Stimulated activated CD8-positive, alpha-beta memory T cell treated with anti-CD3 and anti-CD28 coated beads, Interleukin-4, amount 100 ng/mL, for 4 hours (primary cell): Measurements from ENCODE around the gene BTBD9.

Experiments used
- DNase-seq, 2 donors: peaks; one replicate each; pipeline ENCODE4 v3.0.0-alpha.2; 2020; ENCODE audit warnings: low read depth in 2 of 2, low spot score in 1 of 2

Gene BTBD9

GRCh38 chr6:38213251-38213658, 426.5 kb downstream of the BTBD9 start:
- DNase-seq: no peak

DNA sequence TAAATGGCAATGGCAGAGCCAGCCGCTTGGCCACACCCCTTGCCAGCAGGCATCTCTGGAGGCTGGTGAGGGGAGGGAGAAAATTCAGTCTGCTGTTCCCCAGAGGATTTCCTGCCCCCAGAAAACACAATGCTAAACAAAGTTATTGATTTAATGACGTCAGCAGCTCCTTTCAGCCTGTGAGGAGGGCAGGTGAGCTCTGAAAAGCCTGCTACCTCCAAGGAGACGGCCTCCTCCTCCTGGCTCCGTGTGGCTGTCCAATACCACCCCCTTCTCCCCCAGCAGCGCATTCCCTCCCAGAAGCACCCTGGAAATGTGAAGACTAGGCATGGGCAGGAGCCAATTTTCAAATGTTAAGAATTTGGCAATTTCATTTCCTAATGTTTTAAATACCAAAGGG, 427.1 kb downstream of the BTBD9 start:
- no peak for DNase-seq

DNA sequence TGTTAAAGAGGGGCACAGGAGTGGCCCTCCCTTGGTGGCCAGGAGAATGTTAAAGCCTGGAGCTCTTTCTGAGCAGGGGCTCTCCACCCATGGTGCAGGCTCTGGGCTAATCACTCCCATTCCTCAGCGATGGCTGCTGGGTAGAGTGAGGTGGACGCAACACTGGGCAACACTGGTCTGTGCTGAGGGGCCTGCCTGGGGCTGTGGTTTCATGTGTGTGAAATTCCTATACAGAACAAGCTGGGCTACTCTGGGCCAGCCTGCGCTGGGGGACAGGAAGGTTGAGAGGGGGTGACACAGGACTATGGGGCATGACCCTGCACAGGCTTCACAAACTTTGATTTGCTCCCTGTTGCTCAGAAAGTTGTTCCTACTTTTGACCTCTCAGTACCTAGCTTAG, 427.6 kb downstream of the BTBD9 start:
- no peak for DNase-seq

- DNase-seq: no peak
Observed at GRCh38 chr6:38209371-38210260, 430.1 kb downstream of the BTBD9 start.

DNA sequence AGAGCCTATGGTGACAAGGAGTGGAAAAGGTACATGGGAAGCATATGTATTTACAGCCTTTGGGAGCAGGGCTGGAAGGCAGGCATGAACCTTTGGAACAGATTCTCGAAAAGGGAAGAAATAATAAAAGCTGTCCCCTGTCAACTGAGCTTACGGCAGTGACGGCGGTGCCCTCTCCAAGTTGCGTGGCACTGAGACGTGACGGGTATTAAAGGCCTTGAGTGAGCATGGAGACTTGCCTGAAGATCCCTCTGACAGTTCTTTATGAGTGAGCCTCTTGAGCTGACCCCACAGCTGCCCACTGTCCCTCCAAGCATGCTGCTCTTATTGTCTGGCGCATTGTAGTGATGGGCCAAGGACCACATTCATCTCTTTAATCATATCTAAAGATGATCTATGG, 431.7 kb downstream of the BTBD9 start:
- no peak for DNase-seq

- DNase-seq: no peak
Observed at GRCh38 chr6:38207375-38207774, 432.4 kb downstream of the BTBD9 start.

- no peak for DNase-seq
Observed at GRCh38 chr6:38198219-38198618, 441.5 kb downstream of the BTBD9 start.

- DNase-seq: no peak
Observed at GRCh38 chr6:38195113-38195635, 444.6 kb downstream of the BTBD9 start.

DNA sequence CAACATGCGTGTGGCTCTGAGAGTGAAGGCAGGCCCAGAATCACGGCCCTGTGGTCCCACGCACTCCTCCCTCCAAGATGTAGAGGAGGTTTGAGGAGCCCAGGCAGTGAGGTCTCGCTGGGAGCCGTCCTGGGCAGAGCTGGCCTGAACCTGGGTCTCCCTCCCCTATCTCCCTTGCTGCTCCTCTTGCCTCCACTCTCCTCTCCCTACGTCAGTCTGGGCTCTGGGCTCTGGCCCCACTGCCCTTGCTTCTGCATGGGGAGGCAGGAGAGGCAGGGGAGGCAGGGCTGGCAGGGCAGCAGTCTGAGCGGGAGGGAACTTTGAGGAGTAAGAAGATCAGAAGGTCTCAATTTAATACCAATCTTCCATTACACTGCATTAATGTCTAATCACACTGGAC, 445.1 kb downstream of the BTBD9 start:
- no peak for DNase-seq

DNA sequence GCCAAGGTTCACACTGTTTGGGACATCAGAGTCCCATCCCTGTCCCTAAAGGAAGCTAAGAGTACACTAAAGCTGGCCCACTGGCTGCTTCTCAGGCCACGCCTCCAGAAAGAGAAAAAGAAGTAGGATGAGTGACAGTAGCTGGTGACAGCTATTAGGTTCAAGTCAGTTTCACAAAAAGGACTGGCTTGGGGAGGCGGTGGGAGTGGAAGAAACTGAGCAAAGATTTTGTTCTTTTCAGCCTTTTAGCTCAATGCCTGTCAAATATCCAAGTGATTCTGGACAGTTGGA, 445.5 kb downstream of the BTBD9 start:
- DNase-seq: no peak

GRCh38 chr6:38193481-38194281, 446.0 kb downstream of the BTBD9 start:
- DNase-seq: no peak

DNA sequence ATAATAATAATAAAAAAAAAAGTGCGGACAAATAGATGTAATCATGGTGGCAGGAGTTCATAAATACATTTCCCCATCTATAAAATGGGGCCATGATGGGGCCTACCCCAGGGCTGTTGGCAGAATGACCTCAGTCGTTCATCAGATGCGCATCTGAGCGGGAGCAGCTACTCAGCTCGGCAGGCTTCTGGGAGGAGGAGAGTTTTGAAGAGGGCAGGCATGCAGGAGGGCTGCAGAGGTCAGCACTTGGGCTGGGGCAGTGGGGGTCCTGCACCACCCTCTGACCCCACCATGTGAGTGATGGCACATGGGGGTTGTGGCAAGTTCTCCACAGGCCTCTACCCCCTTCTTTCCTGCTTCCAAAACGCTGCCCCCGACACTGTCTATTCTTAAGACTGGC, 446.7 kb downstream of the BTBD9 start:
- no peak for DNase-seq

DNA sequence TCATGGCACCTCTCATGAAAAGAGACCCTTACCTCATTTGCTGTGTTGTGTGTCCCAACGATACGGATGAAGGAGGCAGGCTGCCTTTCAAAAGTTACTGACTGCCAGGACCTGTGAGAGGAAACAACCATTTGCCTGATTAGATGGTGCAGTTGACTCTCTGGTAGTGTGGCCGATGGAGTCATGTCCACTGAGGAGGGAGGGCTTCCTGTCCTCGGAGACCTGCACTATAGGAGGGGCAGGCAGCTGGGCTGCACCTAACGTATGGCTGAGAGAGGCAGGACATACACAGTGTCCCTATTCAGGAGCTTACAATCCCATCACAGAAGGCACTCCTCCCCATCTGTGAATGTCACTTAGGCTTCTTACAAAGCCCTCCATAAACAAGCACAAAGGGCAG, 447.2 kb downstream of the BTBD9 start:
- no peak for DNase-seq

- no peak for DNase-seq
Observed at GRCh38 chr6:38192011-38192410, 447.7 kb downstream of the BTBD9 start.

GRCh38 chr6:38191418-38191817, 448.3 kb downstream of the BTBD9 start:
- DNase-seq: no peak

- no peak for DNase-seq
Observed at GRCh38 chr6:38188677-38189335, 450.9 kb downstream of the BTBD9 start.

DNA sequence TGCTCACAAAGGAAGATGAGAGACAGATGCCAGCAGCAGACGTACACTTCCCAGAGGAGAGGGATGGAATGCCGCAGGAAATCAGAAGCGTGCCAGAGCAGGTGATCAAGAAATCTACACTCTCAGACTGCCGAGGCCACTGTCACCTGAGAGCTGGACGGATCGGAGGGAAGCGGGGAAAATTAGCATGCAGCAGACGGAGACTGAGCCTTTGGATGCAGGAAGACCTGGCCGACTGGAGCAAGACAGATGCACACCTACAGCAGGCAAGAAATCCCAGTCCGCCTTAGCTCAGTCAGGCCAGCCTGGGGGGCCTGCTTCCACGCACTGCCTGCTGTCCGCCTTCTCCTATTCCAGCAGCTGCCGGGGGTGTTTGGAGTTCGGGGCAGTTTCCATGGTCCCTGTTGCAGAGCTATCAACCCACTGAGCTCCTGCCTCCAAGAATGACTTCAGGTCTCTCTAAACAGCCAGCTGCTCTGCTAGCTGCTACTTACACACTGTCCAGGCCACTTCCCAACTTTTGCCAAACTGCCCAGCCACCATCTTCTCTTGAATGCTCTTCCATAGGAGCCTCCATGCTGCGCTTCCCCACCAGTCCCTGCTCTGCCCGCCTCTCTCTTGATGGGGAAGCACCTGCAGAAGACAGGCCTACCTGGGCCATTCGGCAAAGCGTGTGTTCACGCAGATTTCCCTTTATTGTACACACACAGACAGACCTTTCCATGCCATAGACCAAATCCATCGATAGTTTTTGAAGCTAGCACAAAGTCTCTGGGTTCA, 451.7 kb downstream of the BTBD9 start:
- DNase-seq: no peak

DNA sequence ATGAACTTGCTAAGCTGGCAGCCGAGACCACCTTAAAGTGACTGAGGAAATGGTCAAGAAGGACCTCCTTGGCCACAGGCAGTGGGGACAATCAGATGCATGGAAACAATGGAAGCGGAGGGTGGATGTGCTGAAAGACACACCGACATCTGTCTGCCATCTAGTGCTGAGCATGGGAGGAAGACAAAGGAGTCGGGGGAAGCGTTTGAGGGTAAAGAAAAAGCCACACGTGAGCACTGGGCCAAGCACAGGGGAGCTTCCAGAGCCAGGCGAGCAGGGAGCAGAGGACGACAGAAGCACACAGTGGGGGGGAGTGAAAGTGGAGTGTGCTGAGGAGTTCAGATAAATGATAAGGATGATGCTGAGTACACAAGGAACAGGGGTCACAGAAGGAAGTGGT, 452.4 kb downstream of the BTBD9 start:
- no peak for DNase-seq

GRCh38 chr6:38185752-38186151, 454.0 kb downstream of the BTBD9 start:
- no peak for DNase-seq

GRCh38 chr6:38185244-38185643, 454.5 kb downstream of the BTBD9 start:
- DNase-seq: no peak

DNA sequence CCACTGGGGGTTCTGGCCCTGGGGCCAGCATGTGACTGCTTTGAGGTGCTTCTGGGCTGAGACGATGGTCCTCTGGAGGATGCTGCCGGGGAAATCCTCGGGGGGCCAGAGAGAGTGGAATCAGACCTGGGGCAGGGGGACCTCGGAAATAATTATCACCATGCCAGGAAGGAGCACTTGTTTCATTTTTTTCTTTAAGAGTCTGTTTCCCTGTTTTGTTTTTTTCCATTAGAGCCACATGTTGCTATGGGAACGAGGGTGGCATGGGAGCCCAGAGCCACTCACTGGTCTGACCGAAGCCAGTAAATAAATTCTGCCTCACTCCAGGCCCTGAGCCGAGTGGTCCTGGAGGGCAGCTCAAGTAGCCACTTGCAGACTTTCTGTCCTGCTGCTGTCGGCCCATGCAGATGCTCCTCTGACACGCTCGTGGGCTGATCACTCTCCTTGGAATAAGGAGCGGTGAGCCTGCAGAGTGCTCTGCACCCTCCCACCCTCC, 455.1 kb downstream of the BTBD9 start:
- no peak for DNase-seq
